Gastroesophageal sphincter (tissue), 4 donors: Measurements from ENCODE around the gene DDX42. TPM values are rescaled to one million over a fixed set of nuclear protein-coding genes. Genes with fewer than 3 reads are reported as not detected.

Experiments
- ATAC-seq: fragments of 150-250 bp; one replicate; pipeline ENCODE4 v1.9.1; 2016; ENCODE audit warnings: mild to moderate bottlenecking, moderate library complexity
- H3K27ac ChIP-seq, 4 donors: fragments of 200-600 bp; sonication (generic) in 3 of 4; 1 replicate in 3 of 4; 2 replicates in 1 of 4; pipeline ENCODE4 v1.5.1; 2016 to 2019
- H3K27me3 ChIP-seq: fragments of 200-600 bp; sonication (generic); one replicate; pipeline ENCODE4 v1.5.1; 2019
- H3K36me3 ChIP-seq, 2 donors: fragments of 200-600 bp; sonication (generic); one replicate each; pipeline ENCODE4 v1.5.1; 2019; ENCODE audit warnings: control low read depth in 1 of 2
- H3K4me1 ChIP-seq, 3 donors: fragments of 200-600 bp; sonication (generic); 1 replicate in 2 of 3; 2 replicates in 1 of 3; pipeline ENCODE4 v1.5.1; 2016 to 2019; ENCODE audit warnings: control low read depth in 2 of 3
- H3K4me3 ChIP-seq, 2 donors: fragments of 200-600 bp; sonication (generic); one replicate each; pipeline ENCODE4 v1.5.1; 2019; ENCODE audit warnings: mild to moderate bottlenecking in 1 of 2, moderate library complexity in 1 of 2
- H3K9me3 ChIP-seq, 3 donors: fragments of 200-600 bp; sonication (generic); one replicate each; pipeline ENCODE4 v1.5.1; 2017 to 2019; ENCODE audit warnings: control low read depth in 2 of 3
- CTCF ChIP-seq, 4 experiments: fragments of 200-600 bp in 2 of 4; fragments of 450-650 bp in 2 of 4; sonication (generic) in 1 of 4; IDR thresholded peaks; one replicate each; pipeline ENCODE4 v1.5.1; 2017 to 2019; ENCODE audit warnings: antibody characterized with exemption in 4 of 4, mild to moderate bottlenecking in 2 of 4, moderate library complexity in 2 of 4
- EP300 ChIP-seq: sonication (generic); formaldehyde crosslinking; IDR thresholded peaks from one replicate; pipeline ENCODE4 v1.6.1; 2017; ENCODE audit warnings: antibody characterized with exemption, mild to moderate bottlenecking
- POLR2A ChIP-seq, 2 donors: fragments of 450-650 bp; IDR thresholded peaks; one replicate each; pipeline ENCODE4 v1.6.1; 2017; ENCODE audit warnings: antibody characterized with exemption in 2 of 2, mild to moderate bottlenecking in 2 of 2, moderate library complexity in 1 of 2
- POLR2AphosphoS5 ChIP-seq: sonication (generic); formaldehyde crosslinking; IDR thresholded peaks from one replicate; pipeline ENCODE4 v1.6.1; 2017; ENCODE audit warnings: antibody characterized with exemption
- WGBS, 2 donors: methylation state at CpG; one replicate each; pipeline ENCODE4 v1.1.5; 2018; ENCODE audit warnings: low coverage in 1 of 2; 5-methylcytosine and 5-hydroxymethylcytosine counted together
- total RNA-seq, 4 donors: library from RNA; depleted of rRNA; stranded (reverse); fragments of >200 nt; gene quantifications; one replicate each; pipeline ENCODE4 v1.1.0, GENCODE V29; 2016

Gene DDX42
- total RNA-seq, 4 donors from 2014 or later: 66.6 to 126 (median 98.8) TPM

- Histone ChIP-seq H3K4me1 (no peaks in the 10 kb centered on the region), H3K36me3 (peaks cover 11 to 100% of the 10 kb centered on the region in 2 donors), H3K27ac (no peak overlapping the region), H3K27me3 (no peaks in the 10 kb centered on the region), H3K9me3 (no peaks in the 10 kb centered on the region), H3K4me3 (no peak overlapping the region)
- ATAC-seq: no peak
- TF ChIP-seq EP300 (no peak), POLR2AphosphoS5 (no peak), POLR2A (IDR thresholded peaks at IDR 0.05) (no peak)
- WGBS, 2 donors: 88 to 90% methylated on average over 2 of the region's 2 CpGs
Measured at GRCh38 chr17:63816123-63816522, 42.2 kb downstream of the DDX42 start.

- no peaks in the 10 kb centered on the region for H3K4me1 ChIP-seq
- ATAC-seq: no peak
- H3K27me3 ChIP-seq: no peaks in the 10 kb centered on the region
- no peak overlapping the region for H3K27ac ChIP-seq
- no peaks in the 10 kb centered on the region for H3K9me3 ChIP-seq
- WGBS, 2 donors: 93% methylated on average over 3 of the region's 4 CpGs; no CpG with 5 or more reads in 1 of the 2 donors
- peaks cover 6 to 100% of the 10 kb centered on the region in 2 donors for H3K36me3 ChIP-seq
- TF ChIP-seq POLR2AphosphoS5 (no peak), EP300 (no peak), CTCF (IDR thresholded peaks at IDR 0.05) (no peak), POLR2A (IDR thresholded peaks at IDR 0.05) (no peak)
- no peak overlapping the region for H3K4me3 ChIP-seq
Measured at GRCh38 chr17:63816669-63817068, 42.7 kb downstream of the DDX42 start.

- H3K36me3 ChIP-seq: peaks cover 4 to 100% of the 10 kb centered on the region in 2 donors
- no peaks in the 10 kb centered on the region for H3K4me1 ChIP-seq
- no peak overlapping the region for H3K4me3 ChIP-seq
- H3K9me3 ChIP-seq: no peaks in the 10 kb centered on the region
- H3K27me3 ChIP-seq: no peaks in the 10 kb centered on the region
- TF ChIP-seq POLR2AphosphoS5 (no peak), CTCF (IDR thresholded peaks at IDR 0.05) (no peak)
- ATAC-seq: no peak
- WGBS, 2 donors: 85 to 90% methylated on average over 4 to 10 of the region's 27 CpGs
- no peak overlapping the region for H3K27ac ChIP-seq
Measured at GRCh38 chr17:63817736-63818385, 43.9 kb downstream of the DDX42 start.

DNA sequence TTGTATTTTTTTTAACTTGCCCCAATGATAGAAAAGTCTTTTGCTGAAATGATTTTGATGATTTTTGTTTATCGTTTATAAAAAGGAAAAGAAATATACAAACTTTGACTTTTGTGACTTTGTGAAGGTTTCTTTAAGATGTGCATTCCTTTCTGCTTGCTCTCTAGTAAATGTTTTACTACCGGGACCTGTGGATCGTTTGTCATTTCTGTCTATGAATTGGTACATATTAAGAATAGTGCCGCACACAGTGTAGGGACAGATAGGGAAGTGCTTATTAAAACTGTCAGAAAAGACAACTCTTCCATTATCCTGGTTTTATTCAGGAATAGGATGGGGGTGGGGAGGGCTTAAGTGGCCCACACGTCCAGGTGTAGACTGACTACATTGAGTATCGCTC lies 45.2 kb downstream of the DDX42 start:
- TF ChIP-seq CTCF (IDR thresholded peaks at IDR 0.05) (no peak), POLR2AphosphoS5 (no peak), EP300 (no peak), POLR2A (IDR thresholded peaks at IDR 0.05) (no peak)
- WGBS, 2 donors: 49 to 60% methylated on average over 5 to 6 of the region's 6 CpGs
- no peak for ATAC-seq
- Histone ChIP-seq H3K4me3 (no peak overlapping the region), H3K27me3 (no peaks in the 10 kb centered on the region), H3K27ac (no peak overlapping the region), H3K36me3 (peaks cover 4 to 100% of the 10 kb centered on the region in 2 donors), H3K9me3 (no peaks in the 10 kb centered on the region), H3K4me1 (no peaks in the 10 kb centered on the region)

DNA sequence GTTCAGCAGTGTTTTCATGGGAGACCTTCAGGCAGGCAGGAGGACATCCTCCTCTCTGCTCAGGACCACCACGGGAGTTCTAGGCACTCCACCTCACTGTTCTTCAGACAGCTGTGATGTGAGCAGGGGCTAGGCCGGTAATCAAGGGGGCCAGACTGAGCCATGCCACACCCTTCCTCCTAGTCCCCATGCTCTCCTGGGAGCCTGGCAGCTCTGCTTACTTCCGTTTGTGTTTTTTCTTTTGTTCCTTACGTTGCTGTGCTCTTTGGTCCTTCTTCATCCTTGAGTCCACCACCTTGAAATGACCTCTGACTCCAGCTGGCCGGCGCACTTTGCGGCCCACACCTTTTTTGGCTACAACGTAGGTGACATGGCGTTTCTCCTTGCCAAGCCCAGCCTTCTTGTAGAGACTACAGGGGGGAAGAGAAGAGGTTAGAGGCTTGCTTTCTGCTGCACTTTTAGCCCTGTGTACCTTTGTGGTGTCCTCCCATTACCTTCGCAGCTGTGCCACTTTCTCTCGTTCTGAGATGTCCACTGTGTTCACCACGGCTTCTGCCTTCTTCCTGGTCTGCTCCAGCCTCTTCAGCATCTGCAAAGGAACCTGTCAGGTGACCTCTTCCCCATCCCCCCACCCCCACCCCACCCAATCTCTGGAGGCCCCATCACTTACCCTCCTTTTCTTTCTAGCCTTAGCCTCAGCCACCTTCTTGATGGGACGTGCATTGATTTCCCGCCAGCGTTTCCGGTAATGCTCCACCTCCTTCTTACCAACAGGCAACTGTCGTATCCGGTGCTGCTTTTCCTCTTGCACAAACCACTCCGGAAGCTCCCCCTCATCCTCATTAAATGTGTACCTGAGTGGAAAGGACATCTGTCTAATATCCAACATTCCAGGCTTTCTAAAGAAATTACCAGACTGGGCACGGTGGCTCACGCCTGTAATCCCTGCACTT lies 45.9 kb downstream of the DDX42 start:
- Histone ChIP-seq H3K9me3 (no peaks in the 10 kb centered on the region), H3K27me3 (no peaks in the 10 kb centered on the region), H3K4me3 (no peak overlapping the region), H3K27ac (peak overlapping the region in 2 of 4 donors; percentile 35 to 36), H3K36me3 (peaks cover 4 to 100% of the 10 kb centered on the region in 2 donors), H3K4me1 (peaks cover 0 to 5% (median 0%) of the 10 kb centered on the region in 3 donors)
- no peak for TF ChIP-seq CTCF (IDR thresholded peaks at IDR 0.05)
- no peak for TF ChIP-seq POLR2A (IDR thresholded peaks at IDR 0.05)
- TF ChIP-seq POLR2AphosphoS5: no peak
- no peak for TF ChIP-seq EP300
- WGBS, 2 donors: 65 to 68% methylated on average over 6 to 19 of the region's 21 CpGs
- no peak for ATAC-seq
